ENCODE measurements around the gene BNC2.
A peak's percentile ranks its signal among the peaks of the same experiment; 100 is the strongest.

BNC2 gene

GRCh38 chr9:16755467-16756160 lies 114.9 kb downstream of the BNC2 start:
- DNase-seq (ENCODE audit: low read depth), result no peak

DNA sequence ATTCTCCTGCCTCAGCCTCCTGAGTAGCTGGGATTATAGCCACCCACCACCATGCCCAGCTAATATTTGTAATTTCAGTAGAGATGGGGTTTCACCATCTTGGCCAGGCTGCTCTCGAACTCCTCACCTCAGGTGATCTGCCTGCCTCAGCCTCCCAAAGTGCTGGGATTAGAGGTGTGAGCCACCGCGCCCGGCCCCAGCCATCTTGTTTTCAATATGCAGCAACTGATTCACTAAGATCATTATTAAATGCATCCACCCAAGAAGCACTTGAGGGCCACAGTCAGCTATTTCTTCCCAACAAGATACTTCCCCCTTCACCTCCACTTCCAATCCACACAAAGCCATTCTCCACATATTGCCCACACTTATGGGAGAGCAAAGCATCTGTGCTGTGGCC lies 115.8 kb downstream of the BNC2 start:
- DNase-seq (ENCODE audit: low read depth), result no peak

DNA sequence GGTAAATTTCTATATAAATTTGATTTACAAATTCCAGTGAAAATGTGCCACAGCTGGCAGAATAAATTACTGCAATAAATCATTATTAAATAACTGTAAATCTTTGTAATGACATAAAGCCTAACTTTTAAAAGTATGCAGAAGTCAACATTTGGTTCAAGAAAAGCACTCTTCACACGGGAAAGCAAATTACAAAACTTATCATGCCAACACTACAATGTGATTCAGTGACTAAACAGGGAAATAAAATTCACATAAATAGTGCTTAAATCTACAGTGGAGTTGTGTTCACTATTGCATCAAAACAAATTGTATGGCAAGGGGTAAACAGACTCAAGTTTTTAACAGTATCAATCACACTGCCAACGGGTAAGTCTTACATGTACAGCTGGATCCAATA lies 117.2 kb downstream of the BNC2 start:
- DNase-seq (ENCODE audit: low read depth), result no peak

GRCh38 chr9:16752601-16753000 lies 117.9 kb downstream of the BNC2 start:
- no peak for DNase-seq (ENCODE audit: low read depth)

DNA sequence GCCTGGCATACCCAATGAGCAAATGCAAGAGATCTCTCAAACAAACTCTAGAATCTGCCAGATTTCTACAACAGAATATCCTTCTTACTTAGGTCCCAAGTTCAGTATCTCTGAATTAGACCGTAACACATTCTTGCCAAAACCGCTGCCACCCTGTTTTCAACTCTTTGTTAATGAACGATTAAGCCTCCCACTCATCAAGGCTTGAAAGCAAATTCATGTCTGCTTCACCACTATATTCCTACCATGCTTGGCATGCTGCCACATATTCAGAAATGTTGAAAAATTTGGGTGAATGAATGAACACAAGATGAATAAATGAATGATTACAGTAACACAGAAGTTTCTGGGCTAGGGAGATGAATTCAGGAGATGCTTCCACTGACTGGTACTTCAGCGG lies 119.9 kb downstream of the BNC2 start:
- no peak for DNase-seq (ENCODE audit: low read depth)

- no peak for DNase-seq (ENCODE audit: low read depth)
These were observed 125.1 kb downstream of the BNC2 start for GRCh38 chr9:16745359-16745758.

GRCh38 chr9:16744394-16744793 lies 126.1 kb downstream of the BNC2 start:
- peak; percentile 4 for DNase-seq (ENCODE audit: low read depth)

- peak; percentile 4 for DNase-seq (ENCODE audit: low read depth)
These were observed 127.1 kb downstream of the BNC2 start for GRCh38 chr9:16743375-16743774.

GRCh38 chr9:16735001-16735400 lies 135.5 kb downstream of the BNC2 start:
- no peak for DNase-seq (ENCODE audit: low read depth)

GRCh38 chr9:16732546-16732945 lies 137.9 kb downstream of the BNC2 start:
- no peak for DNase-seq (ENCODE audit: low read depth)

DNA sequence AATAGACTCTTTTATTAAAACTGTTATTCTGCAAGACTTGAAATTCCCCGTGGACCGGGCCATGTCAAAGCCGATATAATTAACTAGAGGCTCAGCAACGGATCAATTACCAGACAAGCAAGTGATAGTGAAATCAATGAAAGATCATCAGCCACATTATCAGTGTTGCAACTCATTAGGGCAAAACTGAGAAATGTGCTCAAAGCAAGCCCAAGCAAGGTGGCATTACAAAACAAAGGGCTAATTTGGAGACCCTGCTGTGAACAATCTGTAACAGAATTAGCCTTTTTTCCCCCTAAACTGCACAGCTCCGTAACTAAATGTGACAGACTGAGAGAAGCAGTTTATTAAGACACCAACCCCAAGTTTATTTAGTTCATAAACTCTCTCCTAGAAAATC lies 140.3 kb downstream of the BNC2 start:
- DNase-seq (ENCODE audit: low read depth), result no peak

- no peak for DNase-seq (ENCODE audit: low read depth)
These were observed 140.8 kb downstream of the BNC2 start for GRCh38 chr9:16729651-16730050.

DNA sequence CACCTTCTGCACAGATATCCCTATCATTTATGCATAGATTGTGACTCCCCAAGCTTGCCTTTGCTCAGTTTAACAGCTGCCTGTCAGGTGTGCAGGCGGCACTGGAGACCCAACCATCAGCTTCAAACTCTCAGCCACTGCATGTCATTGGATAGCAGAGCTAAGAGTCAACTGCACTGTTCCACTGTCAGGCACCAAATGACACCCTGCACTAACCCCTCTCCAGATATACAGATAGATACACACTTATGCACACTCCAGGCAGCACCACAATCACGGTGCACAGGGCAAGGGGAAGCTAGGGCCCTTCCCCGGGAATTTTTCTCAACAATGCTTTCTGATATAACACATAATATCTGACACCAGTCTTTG lies 142.3 kb downstream of the BNC2 start:
- DNase-seq (ENCODE audit: low read depth), result no peak

GRCh38 chr9:16727452-16728136 lies 142.9 kb downstream of the BNC2 start:
- peak; percentile 37 for DNase-seq (ENCODE audit: low read depth)

- DNase-seq (ENCODE audit: low read depth), result peak; percentile 87
These were observed 143.6 kb downstream of the BNC2 start for GRCh38 chr9:16726718-16727451.

DNA sequence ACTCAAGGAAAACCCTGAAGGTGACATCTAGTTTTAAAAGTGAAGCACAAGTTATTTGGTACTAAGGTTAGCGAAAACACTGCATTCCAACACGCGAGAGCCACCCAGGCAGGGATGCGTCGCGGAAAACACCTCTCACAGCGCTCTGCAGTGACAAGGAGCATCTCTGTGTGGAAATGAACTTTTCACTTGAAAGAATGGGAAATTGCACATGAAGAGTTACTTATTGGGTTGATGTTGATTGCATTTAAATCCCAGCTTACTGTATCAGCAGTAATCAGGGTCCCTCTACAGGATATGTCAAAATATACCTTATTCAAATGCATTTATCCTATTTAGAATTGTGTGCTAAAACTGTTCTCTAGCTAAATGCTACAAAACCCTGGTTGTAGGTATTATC lies 144.4 kb downstream of the BNC2 start:
- DNase-seq (ENCODE audit: low read depth), result peak; percentile 54

DNA sequence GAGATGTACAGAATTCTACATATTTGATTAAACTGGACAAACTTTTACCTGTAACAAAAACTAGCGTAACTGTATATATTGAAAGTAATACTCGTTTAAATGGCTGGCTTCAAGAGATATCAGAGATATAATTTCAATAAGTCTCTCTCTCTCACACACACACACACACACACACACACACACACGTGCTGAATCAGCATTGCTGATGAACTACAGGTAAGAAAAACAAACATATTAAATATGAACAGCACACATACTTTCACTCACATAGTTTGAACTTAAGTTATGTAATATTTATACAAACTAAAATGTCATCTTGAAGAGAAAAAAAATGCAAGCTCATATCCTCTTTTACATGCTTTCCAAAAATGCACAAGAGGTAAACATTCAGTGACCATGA lies 145.4 kb downstream of the BNC2 start:
- no peak for DNase-seq (ENCODE audit: low read depth)

DNA sequence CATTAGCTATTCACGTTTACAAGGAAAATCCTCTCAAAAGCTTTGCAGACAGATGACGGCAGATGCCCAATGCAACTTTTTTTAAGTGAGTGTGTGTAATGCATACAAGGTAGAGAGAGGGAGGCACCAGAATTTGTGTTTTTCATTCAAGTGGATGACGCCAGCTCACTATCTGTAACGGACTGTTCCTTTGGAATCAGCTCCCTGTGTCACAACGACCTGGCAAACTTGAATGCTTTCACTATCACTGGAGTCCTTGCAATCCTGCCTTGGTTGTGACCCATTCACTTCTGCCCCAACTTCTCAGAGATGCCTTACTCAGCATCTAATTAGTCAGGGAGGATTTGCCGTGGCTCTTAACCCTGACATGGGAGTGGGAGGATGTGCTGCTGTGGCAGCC lies 148.5 kb downstream of the BNC2 start:
- peak; percentile 53 for DNase-seq (ENCODE audit: low read depth)

DNA sequence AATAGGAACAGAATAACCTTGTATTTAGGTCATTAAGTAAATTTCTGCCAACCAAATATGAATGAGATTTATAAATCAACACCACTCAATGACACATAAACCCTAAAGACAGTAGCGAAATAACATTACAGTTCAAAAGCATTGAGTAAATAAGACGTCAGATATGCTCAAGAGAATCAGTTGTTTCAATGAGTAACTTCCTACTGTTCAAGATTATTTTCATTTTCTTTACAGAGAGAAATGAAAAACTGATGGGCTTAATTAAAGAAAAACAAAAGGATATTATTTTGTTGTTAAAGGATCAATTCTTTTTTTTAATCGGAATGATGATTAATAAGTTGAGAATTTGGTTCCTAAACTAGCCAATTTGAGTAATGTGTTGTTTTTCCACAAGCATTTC lies 150.1 kb downstream of the BNC2 start:
- peak; percentile 7 for DNase-seq (ENCODE audit: low read depth)

DNA sequence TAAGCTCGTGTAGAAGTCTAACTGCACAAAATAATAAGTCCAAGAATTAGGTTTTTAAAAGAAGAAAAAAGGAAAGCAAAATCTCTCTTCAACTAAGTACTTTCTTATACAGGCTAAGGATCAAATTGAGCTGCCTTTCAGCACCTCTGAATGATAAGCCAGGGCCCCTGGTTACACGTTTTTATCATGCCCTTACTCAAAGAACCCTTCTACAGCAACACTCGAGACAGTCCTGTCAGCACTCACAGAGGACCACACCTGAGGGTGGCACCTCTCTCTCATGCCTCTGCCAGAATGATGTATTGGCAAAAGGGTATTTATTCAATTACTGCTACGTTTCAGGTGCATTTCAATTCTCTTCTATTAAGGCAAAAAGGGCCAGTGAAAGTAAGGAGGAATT lies 150.5 kb downstream of the BNC2 start:
- no peak for DNase-seq (ENCODE audit: low read depth)

GRCh38 chr9:16718952-16719351 lies 151.5 kb downstream of the BNC2 start:
- no peak for DNase-seq (ENCODE audit: low read depth)

GRCh38 chr9:16718296-16718695 lies 152.2 kb downstream of the BNC2 start:
- DNase-seq (ENCODE audit: low read depth), result peak; percentile 52

DNA sequence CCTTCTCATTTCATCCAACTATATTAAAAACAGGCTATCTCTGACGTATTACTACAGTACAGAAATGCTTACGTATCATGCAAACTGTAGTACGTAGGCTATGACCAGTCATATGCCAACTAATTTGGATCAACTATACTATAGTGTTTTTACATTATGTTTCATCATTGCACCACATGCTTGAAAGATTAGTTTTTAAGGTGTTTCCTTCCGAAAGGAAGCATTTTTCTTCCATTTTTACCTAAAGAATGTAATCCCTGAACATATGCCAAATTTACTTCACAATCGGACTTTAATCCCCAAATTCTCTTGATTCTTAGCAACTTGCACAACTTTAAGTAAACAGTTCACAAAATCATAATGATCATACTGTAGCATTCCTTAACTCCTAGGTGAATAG lies 153.9 kb downstream of the BNC2 start:
- no peak for DNase-seq (ENCODE audit: low read depth)

All from fibroblast of gingiva (primary cell).